Activated B cell treated with CpG ODN at 0.5 μM for 24 hours (primary cell): ENCODE data around the gene LSM7. TPM values are rescaled to one million over a fixed set of nuclear protein-coding genes. Genes with fewer than 3 reads are reported as not detected.

ENCODE experiments used
- ATAC-seq: fragments of 200-7000 bp; cut with Tn5 transposase; one replicate; pipeline ENCODE4 v1.10.0; 2021; ENCODE audit warnings: low read depth, mild to moderate bottlenecking, moderate library complexity
- CTCF ChIA-PET: fragments of 350-600 bp; sonication (Branson Sonifier 250); formaldehyde crosslinking; loops from one replicate; lab custom pipeline; 2021; ENCODE audit warnings: antibody characterized with exemption; lab: Charles Lee
- POLR2A ChIA-PET: fragments of 350-600 bp; sonication (Branson Sonifier 250); formaldehyde crosslinking; loops from one replicate; lab custom pipeline; 2021; ENCODE audit warnings: antibody characterized with exemption; lab: Charles Lee
- DNase-seq: peaks from one replicate; pipeline ENCODE4 v3.0.0; 2022
- H3K27ac Mint-ChIP-seq: one replicate; pipeline ENCODE4 v1.8.0; 2020; ENCODE audit warnings: mixed read lengths
- H3K27me3 Mint-ChIP-seq: one replicate; pipeline ENCODE4 v1.8.0; 2021; ENCODE audit warnings: mixed read lengths
- H3K36me3 Mint-ChIP-seq: one replicate; pipeline ENCODE4 v1.8.0; 2021; ENCODE audit warnings: low read depth, mixed read lengths
- H3K4me1 Mint-ChIP-seq: one replicate; pipeline ENCODE4 v1.8.0; 2021; ENCODE audit warnings: mixed read lengths
- H3K4me3 Mint-ChIP-seq: one replicate; pipeline ENCODE4 v1.8.0; 2020; ENCODE audit warnings: mild to moderate bottlenecking, mixed read lengths
- H3K9me3 Mint-ChIP-seq: one replicate; pipeline ENCODE4 v1.8.0; 2020; ENCODE audit warnings: mixed read lengths
- intact Hi-C: fragments of 100-400 bp; cut with micrococcal nuclease; formaldehyde crosslinking; loops from one replicate; pipeline ENCODE4 v1.15.1; 2024
- total RNA-seq: library from RNA; stranded (reverse); gene quantifications from 2 replicates; pipeline ENCODE4 v1.2.3, GENCODE V29; 2022
- TF ChIP-seq, protein P1 (sequence below): fragments of 200-600 bp; IDR thresholded peaks from one replicate; pipeline ENCODE4 v1.8.0; 2022; ENCODE audit warnings: antibody characterized with exemption, mild to moderate bottlenecking

LSM7 gene
- total RNA-seq, 1 donor from 2014 or later = 149 TPM

- ATAC-seq = no peak
- no peaks in the 10 kb centered on the region for H3K9me3 Mint-ChIP-seq
- intact Hi-C loops = no loop called here
- no peak overlapping the region for H3K27ac Mint-ChIP-seq
- ChIA-PET POLR2A (interaction anchor here (0.6 to 0.7 kb wide), 2 partner anchors 11 to 38 kb away, joined by 3 read pairs; no protein-coding TSS in a partner anchor), CTCF (interaction anchor here (1.4 kb wide), 1 partner anchor 96 kb away, joined by 3 read pairs; no protein-coding TSS in a partner anchor)
- peaks cover 13% of the 10 kb centered on the region for H3K36me3 Mint-ChIP-seq
- H3K4me1 Mint-ChIP-seq = no peaks in the 10 kb centered on the region
- no peak overlapping the region for H3K4me3 Mint-ChIP-seq
- H3K27me3 Mint-ChIP-seq = no peaks in the 10 kb centered on the region
- TF ChIP-seq, protein P1, sequence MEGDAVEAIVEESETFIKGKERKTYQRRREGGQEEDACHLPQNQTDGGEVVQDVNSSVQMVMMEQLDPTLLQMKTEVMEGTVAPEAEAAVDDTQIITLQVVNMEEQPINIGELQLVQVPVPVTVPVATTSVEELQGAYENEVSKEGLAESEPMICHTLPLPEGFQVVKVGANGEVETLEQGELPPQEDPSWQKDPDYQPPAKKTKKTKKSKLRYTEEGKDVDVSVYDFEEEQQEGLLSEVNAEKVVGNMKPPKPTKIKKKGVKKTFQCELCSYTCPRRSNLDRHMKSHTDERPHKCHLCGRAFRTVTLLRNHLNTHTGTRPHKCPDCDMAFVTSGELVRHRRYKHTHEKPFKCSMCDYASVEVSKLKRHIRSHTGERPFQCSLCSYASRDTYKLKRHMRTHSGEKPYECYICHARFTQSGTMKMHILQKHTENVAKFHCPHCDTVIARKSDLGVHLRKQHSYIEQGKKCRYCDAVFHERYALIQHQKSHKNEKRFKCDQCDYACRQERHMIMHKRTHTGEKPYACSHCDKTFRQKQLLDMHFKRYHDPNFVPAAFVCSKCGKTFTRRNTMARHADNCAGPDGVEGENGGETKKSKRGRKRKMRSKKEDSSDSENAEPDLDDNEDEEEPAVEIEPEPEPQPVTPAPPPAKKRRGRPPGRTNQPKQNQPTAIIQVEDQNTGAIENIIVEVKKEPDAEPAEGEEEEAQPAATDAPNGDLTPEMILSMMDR = no peak
- no peak for DNase-seq
Measured at GRCh38 chr19:2354670-2355069, 26.3 kb upstream of the LSM7 start.

DNA sequence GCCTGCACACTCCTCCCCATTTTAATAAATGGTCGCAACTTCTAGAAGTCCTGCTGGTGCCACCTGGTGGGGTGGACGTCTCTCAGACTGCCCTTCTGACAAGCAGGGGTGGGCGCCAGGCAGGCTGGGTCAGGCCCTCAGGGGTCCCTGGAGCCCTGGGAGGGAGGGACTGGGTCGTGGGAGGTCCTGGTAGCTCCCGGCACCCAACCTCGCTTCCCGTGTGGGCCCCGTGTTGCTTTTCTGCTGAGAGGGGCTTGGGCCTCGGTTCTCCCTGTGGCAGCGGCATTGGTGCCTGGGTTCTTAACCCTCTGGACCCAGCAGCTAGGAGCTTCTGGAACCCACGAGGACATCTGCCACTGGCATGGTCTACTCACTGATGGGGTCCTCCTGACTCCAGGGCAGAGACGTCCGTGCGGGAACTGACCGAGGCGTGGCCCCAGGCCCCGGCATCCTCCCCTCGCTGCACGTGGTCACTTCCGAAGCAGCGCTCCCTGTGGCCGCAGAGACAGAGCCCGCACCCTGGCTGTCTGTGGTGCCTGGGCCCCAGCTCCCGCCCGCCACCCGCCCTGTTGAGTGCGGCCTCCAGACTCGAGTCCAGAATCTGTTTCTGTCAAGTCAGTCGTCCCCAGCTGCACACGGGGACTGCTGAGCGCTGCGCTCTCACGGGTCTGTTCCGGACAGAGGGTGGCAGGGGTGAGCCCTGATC is 25.7 kb upstream of the LSM7 start:
- intact Hi-C loops = no loop called here
- no peaks in the 10 kb centered on the region for H3K4me1 Mint-ChIP-seq
- ATAC-seq (no peak), DNase-seq (no peak)
- no peaks in the 10 kb centered on the region for H3K27me3 Mint-ChIP-seq
- CTCF ChIA-PET = interaction anchor here (0.7 to 1.4 kb wide), 2 partner anchors 21 to 96 kb away, joined by 3 read pairs; no protein-coding TSS in a partner anchor
- H3K27ac Mint-ChIP-seq = no peak overlapping the region
- H3K4me3 Mint-ChIP-seq = no peak overlapping the region
- POLR2A ChIA-PET = interaction anchor here (0.6 to 0.7 kb wide), 2 partner anchors 12 to 39 kb away, joined by 3 read pairs; no protein-coding TSS in a partner anchor
- H3K9me3 Mint-ChIP-seq = no peaks in the 10 kb centered on the region
- H3K36me3 Mint-ChIP-seq = peaks cover 13% of the 10 kb centered on the region
- TF ChIP-seq, protein P1 = no peak

GRCh38 chr19:2353159-2353886 is 24.9 kb upstream of the LSM7 start:
- ChIA-PET CTCF (interaction anchor here (0.7 kb wide), 1 partner anchor 20 kb away, joined by 3 read pairs; no protein-coding TSS in a partner anchor), POLR2A (no interaction called here)
- H3K36me3 Mint-ChIP-seq = peaks cover 13% of the 10 kb centered on the region
- H3K27me3 Mint-ChIP-seq = no peaks in the 10 kb centered on the region
- TF ChIP-seq, protein P1 = no peak
- H3K27ac Mint-ChIP-seq = no peak overlapping the region
- H3K9me3 Mint-ChIP-seq = no peaks in the 10 kb centered on the region
- no peak for ATAC-seq
- no peak for DNase-seq
- no peak overlapping the region for H3K4me3 Mint-ChIP-seq
- intact Hi-C loops = no loop called here
- no peaks in the 10 kb centered on the region for H3K4me1 Mint-ChIP-seq

- ChIA-PET CTCF (no interaction called here), POLR2A (no interaction called here)
- H3K27me3 Mint-ChIP-seq = no peaks in the 10 kb centered on the region
- intact Hi-C loops = no loop called here
- H3K9me3 Mint-ChIP-seq = no peaks in the 10 kb centered on the region
- TF ChIP-seq, protein P1 = no peak
- no peak for DNase-seq
- no peak overlapping the region for H3K4me3 Mint-ChIP-seq
- H3K27ac Mint-ChIP-seq = no peak overlapping the region
- no peaks in the 10 kb centered on the region for H3K4me1 Mint-ChIP-seq
- H3K36me3 Mint-ChIP-seq = peaks cover 13% of the 10 kb centered on the region
- ATAC-seq = no peak
Measured at GRCh38 chr19:2352121-2352520, 23.7 kb upstream of the LSM7 start.

DNA sequence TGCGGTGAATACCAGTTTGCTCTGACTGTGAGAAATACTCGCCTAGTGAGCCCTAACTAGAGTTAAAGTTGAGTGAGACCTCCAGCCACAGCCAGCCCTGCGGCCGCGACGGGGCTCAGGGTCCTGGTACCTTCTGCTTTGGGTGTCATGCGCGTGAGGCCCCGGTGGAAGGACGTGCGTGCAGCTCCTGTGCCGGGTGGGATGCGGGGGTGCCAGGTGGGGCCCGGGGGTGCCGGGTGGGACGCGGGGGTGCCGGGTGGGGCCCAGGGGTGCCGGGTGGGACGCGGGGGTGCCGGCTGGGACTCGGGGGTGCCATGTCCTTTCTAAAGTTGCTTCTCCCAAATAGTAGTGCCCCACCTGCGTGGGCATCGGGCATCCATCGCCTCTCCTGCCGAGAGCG is 23.2 kb upstream of the LSM7 start:
- no peak overlapping the region for H3K4me3 Mint-ChIP-seq
- ChIA-PET CTCF (no interaction called here), POLR2A (no interaction called here)
- H3K4me1 Mint-ChIP-seq = no peaks in the 10 kb centered on the region
- intact Hi-C loops = no loop called here
- TF ChIP-seq, protein P1 = no peak
- H3K36me3 Mint-ChIP-seq = peaks cover 13% of the 10 kb centered on the region
- no peaks in the 10 kb centered on the region for H3K9me3 Mint-ChIP-seq
- ATAC-seq (no peak), DNase-seq (no peak)
- no peaks in the 10 kb centered on the region for H3K27me3 Mint-ChIP-seq
- H3K27ac Mint-ChIP-seq = no peak overlapping the region
